Activated naive CD4-positive, alpha-beta T cell treated with anti-CD3 and anti-CD28 coated beads, Interleukin-2, amount 50 U/mL, for 24 hours (primary cell): ENCODE measurements around the gene ADAMTS1.

Experiments
- H3K27ac Mint-ChIP-seq: one replicate; pipeline ENCODE4 v1.8.0; 2021; ENCODE audit warnings: mild to moderate bottlenecking, mixed read lengths
- H3K27me3 Mint-ChIP-seq: one replicate; pipeline ENCODE4 v1.8.0; 2021; ENCODE audit warnings: mixed read lengths
- H3K36me3 Mint-ChIP-seq: one replicate; pipeline ENCODE4 v1.8.0; 2021; ENCODE audit warnings: mixed read lengths
- H3K4me1 Mint-ChIP-seq: one replicate; pipeline ENCODE4 v1.8.0; 2021; ENCODE audit warnings: mixed read lengths
- H3K4me3 Mint-ChIP-seq: one replicate; pipeline ENCODE4 v1.8.0; 2021; ENCODE audit warnings: mild to moderate bottlenecking, mixed read lengths
- H3K9me3 Mint-ChIP-seq: one replicate; pipeline ENCODE4 v1.8.0; 2021; ENCODE audit warnings: mixed read lengths

Gene ADAMTS1

GRCh38 chr21:26835714-26836265 is 9.4 kb downstream of the ADAMTS1 start:
- Mint-ChIP-seq H3K9me3 (no peaks in the 10 kb centered on the region), H3K27ac (no peak overlapping the region), H3K4me3 (no peak overlapping the region), H3K4me1 (peaks cover 6% of the 10 kb centered on the region), H3K27me3 (peaks cover 21% of the 10 kb centered on the region), H3K36me3 (no peaks in the 10 kb centered on the region)

- H3K4me1 Mint-ChIP-seq: peaks cover 6% of the 10 kb centered on the region
- no peak overlapping the region for H3K4me3 Mint-ChIP-seq
Observed at GRCh38 chr21:26835027-26835713, 10.0 kb downstream of the ADAMTS1 start.

GRCh38 chr21:26834181-26834905 is 10.9 kb downstream of the ADAMTS1 start:
- H3K4me1 Mint-ChIP-seq: peaks cover 6% of the 10 kb centered on the region
- peaks cover 16% of the 10 kb centered on the region for H3K27me3 Mint-ChIP-seq
- no peak overlapping the region for H3K4me3 Mint-ChIP-seq
- H3K36me3 Mint-ChIP-seq: no peaks in the 10 kb centered on the region
- no peaks in the 10 kb centered on the region for H3K9me3 Mint-ChIP-seq
- H3K27ac Mint-ChIP-seq: no peak overlapping the region

More at GRCh38 chr21:26835027-26835713, 10.0 kb downstream of the ADAMTS1 start:
- no peaks in the 10 kb centered on the region for H3K36me3 Mint-ChIP-seq
- H3K9me3 Mint-ChIP-seq: no peaks in the 10 kb centered on the region
- no peak overlapping the region for H3K27ac Mint-ChIP-seq
- H3K27me3 Mint-ChIP-seq: peaks cover 18% of the 10 kb centered on the region

GRCh38 chr21:26833460-26833939 is 11.7 kb downstream of the ADAMTS1 start:
- peaks cover 10% of the 10 kb centered on the region for H3K27me3 Mint-ChIP-seq
- peaks cover 6% of the 10 kb centered on the region for H3K4me1 Mint-ChIP-seq
- no peak overlapping the region for H3K27ac Mint-ChIP-seq
- no peaks in the 10 kb centered on the region for H3K36me3 Mint-ChIP-seq
- H3K9me3 Mint-ChIP-seq: no peaks in the 10 kb centered on the region
- no peak overlapping the region for H3K4me3 Mint-ChIP-seq

- Mint-ChIP-seq H3K27me3 (peaks cover 8% of the 10 kb centered on the region), H3K4me3 (no peak overlapping the region), H3K27ac (no peak overlapping the region), H3K36me3 (no peaks in the 10 kb centered on the region), H3K9me3 (no peaks in the 10 kb centered on the region), H3K4me1 (peaks cover 6% of the 10 kb centered on the region)
Observed at GRCh38 chr21:26833011-26833410, 12.2 kb downstream of the ADAMTS1 start.

GRCh38 chr21:26832546-26832945 is 12.7 kb downstream of the ADAMTS1 start:
- Mint-ChIP-seq H3K4me1 (peaks cover 6% of the 10 kb centered on the region), H3K27ac (no peak overlapping the region), H3K4me3 (no peak overlapping the region), H3K9me3 (no peaks in the 10 kb centered on the region), H3K27me3 (peaks cover 8% of the 10 kb centered on the region), H3K36me3 (no peaks in the 10 kb centered on the region)

GRCh38 chr21:26826801-26827200 is 18.4 kb downstream of the ADAMTS1 start:
- H3K4me3 Mint-ChIP-seq: no peak overlapping the region
- H3K36me3 Mint-ChIP-seq: no peaks in the 10 kb centered on the region

GRCh38 chr21:26820509-26820908 is 24.7 kb downstream of the ADAMTS1 start:
- Mint-ChIP-seq H3K27me3 (peaks cover 5% of the 10 kb centered on the region), H3K27ac (no peak overlapping the region), H3K36me3 (no peaks in the 10 kb centered on the region), H3K4me3 (no peak overlapping the region), H3K9me3 (peaks cover 4% of the 10 kb centered on the region), H3K4me1 (no peaks in the 10 kb centered on the region)

More at GRCh38 chr21:26826801-26827200, 18.4 kb downstream of the ADAMTS1 start:
- H3K27ac Mint-ChIP-seq: no peak overlapping the region
- peaks cover 4% of the 10 kb centered on the region for H3K9me3 Mint-ChIP-seq
- peaks cover 12% of the 10 kb centered on the region for H3K27me3 Mint-ChIP-seq
- no peaks in the 10 kb centered on the region for H3K4me1 Mint-ChIP-seq

GRCh38 chr21:26819740-26820324 is 25.4 kb downstream of the ADAMTS1 start:
- peaks cover 4% of the 10 kb centered on the region for H3K27me3 Mint-ChIP-seq
- H3K9me3 Mint-ChIP-seq: peaks cover 4% of the 10 kb centered on the region
- H3K4me3 Mint-ChIP-seq: no peak overlapping the region
- H3K4me1 Mint-ChIP-seq: no peaks in the 10 kb centered on the region
- H3K36me3 Mint-ChIP-seq: no peaks in the 10 kb centered on the region
- H3K27ac Mint-ChIP-seq: no peak overlapping the region

GRCh38 chr21:26818906-26819305 is 26.3 kb downstream of the ADAMTS1 start:
- Mint-ChIP-seq H3K4me3 (no peak overlapping the region), H3K9me3 (peaks cover 4% of the 10 kb centered on the region), H3K27ac (no peak overlapping the region), H3K27me3 (no peaks in the 10 kb centered on the region), H3K36me3 (no peaks in the 10 kb centered on the region), H3K4me1 (no peaks in the 10 kb centered on the region)

- Mint-ChIP-seq H3K36me3 (no peaks in the 10 kb centered on the region), H3K4me1 (no peaks in the 10 kb centered on the region)
Observed at GRCh38 chr21:26815197-26815596, 30.0 kb downstream of the ADAMTS1 start.

GRCh38 chr21:26814386-26814785 is 30.8 kb downstream of the ADAMTS1 start:
- Mint-ChIP-seq H3K9me3 (no peaks in the 10 kb centered on the region), H3K4me3 (no peak overlapping the region), H3K27me3 (peaks cover 1% of the 10 kb centered on the region), H3K36me3 (no peaks in the 10 kb centered on the region), H3K4me1 (no peaks in the 10 kb centered on the region), H3K27ac (no peak overlapping the region)

More at GRCh38 chr21:26815197-26815596, 30.0 kb downstream of the ADAMTS1 start:
- Mint-ChIP-seq H3K27ac (no peak overlapping the region), H3K9me3 (no peaks in the 10 kb centered on the region), H3K4me3 (no peak overlapping the region), H3K27me3 (peaks cover 1% of the 10 kb centered on the region)

GRCh38 chr21:26813426-26813998 is 31.7 kb downstream of the ADAMTS1 start:
- Mint-ChIP-seq H3K4me3 (no peak overlapping the region), H3K36me3 (no peaks in the 10 kb centered on the region), H3K27ac (no peak overlapping the region), H3K9me3 (no peaks in the 10 kb centered on the region), H3K4me1 (no peaks in the 10 kb centered on the region), H3K27me3 (peaks cover 1% of the 10 kb centered on the region)

- peaks cover 5% of the 10 kb centered on the region for H3K27me3 Mint-ChIP-seq
- H3K4me1 Mint-ChIP-seq: no peaks in the 10 kb centered on the region
- no peak overlapping the region for H3K4me3 Mint-ChIP-seq
- no peaks in the 10 kb centered on the region for H3K9me3 Mint-ChIP-seq
- H3K27ac Mint-ChIP-seq: no peak overlapping the region
- no peaks in the 10 kb centered on the region for H3K36me3 Mint-ChIP-seq
Observed at GRCh38 chr21:26812173-26812572, 33.0 kb downstream of the ADAMTS1 start.

GRCh38 chr21:26811482-26811881 is 33.7 kb downstream of the ADAMTS1 start:
- Mint-ChIP-seq H3K36me3 (no peaks in the 10 kb centered on the region), H3K27ac (no peak overlapping the region), H3K9me3 (peaks cover 3% of the 10 kb centered on the region), H3K4me1 (no peaks in the 10 kb centered on the region), H3K4me3 (no peak overlapping the region), H3K27me3 (peaks cover 5% of the 10 kb centered on the region)
